ENCODE results near the gene RBMS3. TPM values are rescaled to one million over a fixed set of nuclear protein-coding genes. Genes with fewer than 3 reads are reported as not detected.

The RBMS3 gene
- total and polyA plus RNA-seq, 2 experiments from 2014 or later = 3.2 to 7.4 TPM

DNA sequence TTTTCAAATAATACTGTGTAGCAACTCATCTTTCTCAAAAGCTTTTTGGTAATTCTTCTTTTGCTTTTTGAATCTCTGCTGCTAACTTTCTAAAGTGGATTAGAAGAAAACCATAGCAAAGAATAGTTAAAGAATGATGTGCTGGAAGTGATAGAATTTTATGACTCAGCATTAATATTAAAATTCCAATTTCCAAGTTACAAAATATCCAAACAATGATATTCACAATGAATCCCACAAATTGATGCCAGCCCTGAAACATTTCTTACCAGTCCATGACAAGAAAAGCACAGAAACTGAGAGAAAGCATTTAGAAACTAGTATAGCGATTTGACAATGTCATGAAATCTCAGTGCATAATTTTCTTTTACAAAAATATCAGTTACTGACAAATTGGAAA lies 482.2 kb downstream of the RBMS3 start (continued):
- TF ChIP-seq, protein P1, sequence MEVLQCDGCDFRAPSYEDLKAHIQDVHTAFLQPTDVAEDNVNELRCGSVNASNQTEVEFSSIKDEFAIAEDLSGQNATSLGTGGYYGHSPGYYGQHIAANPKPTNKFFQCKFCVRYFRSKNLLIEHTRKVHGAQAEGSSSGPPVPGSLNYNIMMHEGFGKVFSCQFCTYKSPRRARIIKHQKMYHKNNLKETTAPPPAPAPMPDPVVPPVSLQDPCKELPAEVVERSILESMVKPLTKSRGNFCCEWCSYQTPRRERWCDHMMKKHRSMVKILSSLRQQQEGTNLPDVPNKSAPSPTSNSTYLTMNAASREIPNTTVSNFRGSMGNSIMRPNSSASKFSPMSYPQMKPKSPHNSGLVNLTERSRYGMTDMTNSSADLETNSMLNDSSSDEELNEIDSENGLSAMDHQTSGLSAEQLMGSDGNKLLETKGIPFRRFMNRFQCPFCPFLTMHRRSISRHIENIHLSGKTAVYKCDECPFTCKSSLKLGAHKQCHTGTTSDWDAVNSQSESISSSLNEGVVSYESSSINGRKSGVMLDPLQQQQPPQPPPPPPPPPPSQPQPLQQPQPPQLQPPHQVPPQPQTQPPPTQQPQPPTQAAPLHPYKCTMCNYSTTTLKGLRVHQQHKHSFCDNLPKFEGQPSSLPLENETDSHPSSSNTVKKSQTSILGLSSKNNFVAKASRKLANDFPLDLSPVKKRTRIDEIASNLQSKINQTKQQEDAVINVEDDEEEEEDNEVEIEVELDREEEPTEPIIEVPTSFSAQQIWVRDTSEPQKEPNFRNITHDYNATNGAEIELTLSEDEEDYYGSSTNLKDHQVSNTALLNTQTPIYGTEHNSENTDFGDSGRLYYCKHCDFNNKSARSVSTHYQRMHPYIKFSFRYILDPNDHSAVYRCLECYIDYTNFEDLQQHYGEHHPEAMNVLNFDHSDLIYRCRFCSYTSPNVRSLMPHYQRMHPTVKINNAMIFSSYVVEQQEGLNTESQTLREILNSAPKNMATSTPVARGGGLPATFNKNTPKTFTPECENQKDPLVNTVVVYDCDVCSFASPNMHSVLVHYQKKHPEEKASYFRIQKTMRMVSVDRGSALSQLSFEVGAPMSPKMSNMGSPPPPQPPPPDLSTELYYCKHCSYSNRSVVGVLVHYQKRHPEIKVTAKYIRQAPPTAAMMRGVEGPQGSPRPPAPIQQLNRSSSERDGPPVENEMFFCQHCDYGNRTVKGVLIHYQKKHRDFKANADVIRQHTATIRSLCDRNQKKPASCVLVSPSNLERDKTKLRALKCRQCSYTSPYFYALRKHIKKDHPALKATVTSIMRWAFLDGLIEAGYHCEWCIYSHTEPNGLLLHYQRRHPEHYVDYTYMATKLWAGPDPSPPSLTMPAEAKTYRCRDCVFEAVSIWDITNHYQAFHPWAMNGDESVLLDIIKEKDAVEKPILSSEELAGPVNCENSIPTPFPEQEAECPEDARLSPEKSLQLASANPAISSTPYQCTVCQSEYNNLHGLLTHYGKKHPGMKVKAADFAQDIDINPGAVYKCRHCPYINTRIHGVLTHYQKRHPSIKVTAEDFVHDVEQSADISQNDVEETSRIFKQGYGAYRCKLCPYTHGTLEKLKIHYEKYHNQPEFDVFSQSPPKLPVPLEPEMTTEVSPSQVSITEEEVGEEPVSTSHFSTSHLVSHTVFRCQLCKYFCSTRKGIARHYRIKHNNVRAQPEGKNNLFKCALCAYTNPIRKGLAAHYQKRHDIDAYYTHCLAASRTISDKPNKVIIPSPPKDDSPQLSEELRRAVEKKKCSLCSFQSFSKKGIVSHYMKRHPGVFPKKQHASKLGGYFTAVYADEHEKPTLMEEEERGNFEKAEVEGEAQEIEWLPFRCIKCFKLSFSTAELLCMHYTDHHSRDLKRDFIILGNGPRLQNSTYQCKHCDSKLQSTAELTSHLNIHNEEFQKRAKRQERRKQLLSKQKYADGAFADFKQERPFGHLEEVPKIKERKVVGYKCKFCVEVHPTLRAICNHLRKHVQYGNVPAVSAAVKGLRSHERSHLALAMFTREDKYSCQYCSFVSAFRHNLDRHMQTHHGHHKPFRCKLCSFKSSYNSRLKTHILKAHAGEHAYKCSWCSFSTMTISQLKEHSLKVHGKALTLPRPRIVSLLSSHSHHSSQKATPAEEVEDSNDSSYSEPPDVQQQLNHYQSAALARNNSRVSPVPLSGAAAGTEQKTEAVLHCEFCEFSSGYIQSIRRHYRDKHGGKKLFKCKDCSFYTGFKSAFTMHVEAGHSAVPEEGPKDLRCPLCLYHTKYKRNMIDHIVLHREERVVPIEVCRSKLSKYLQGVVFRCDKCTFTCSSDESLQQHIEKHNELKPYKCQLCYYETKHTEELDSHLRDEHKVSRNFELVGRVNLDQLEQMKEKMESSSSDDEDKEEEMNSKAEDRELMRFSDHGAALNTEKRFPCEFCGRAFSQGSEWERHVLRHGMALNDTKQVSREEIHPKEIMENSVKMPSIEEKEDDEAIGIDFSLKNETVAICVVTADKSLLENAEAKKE (CRISPR knock-in tag; IDR thresholded peaks at IDR 0.05) = no peak
- TF ChIP-seq ZNF114 (CRISPR knock-in tag; IDR thresholded peaks at IDR 0.05) = no peak
- TF ChIP-seq JUNB (IDR thresholded peaks at IDR 0.05; ENCODE audit: unreplicated experiment) = no peak
- no peak for TF ChIP-seq EZH2 (IDR thresholded peaks at IDR 0.05; ENCODE audit: low read depth, unreplicated experiment)
- no peak for TF ChIP-seq EZH2phosphoT487 (IDR thresholded peaks at IDR 0.05; ENCODE audit: unreplicated experiment)
- TF ChIP-seq, protein P2, sequence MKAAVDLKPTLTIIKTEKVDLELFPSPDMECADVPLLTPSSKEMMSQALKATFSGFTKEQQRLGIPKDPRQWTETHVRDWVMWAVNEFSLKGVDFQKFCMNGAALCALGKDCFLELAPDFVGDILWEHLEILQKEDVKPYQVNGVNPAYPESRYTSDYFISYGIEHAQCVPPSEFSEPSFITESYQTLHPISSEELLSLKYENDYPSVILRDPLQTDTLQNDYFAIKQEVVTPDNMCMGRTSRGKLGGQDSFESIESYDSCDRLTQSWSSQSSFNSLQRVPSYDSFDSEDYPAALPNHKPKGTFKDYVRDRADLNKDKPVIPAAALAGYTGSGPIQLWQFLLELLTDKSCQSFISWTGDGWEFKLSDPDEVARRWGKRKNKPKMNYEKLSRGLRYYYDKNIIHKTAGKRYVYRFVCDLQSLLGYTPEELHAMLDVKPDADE (IDR thresholded peaks at IDR 0.05) = no peak

DNA sequence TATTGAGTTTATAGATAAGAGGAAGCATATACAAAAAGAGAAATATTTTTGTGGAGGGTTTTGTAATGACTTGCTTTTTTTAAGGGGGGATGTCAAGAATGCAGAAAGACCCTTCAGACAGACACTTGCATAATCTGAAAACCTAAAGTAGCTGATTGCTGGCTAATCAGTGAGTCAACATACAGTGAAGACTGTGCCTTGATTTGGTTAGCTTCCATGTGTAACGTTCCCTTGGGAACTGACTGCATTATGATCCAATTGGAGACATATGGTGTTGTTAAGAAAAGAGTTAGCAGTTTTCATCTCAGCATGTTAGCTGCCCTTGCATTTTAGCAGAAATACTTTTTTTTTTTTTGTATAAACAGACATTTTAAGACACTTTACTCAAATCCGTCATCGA lies 483.2 kb downstream of the RBMS3 start:
- no peak overlapping the region for H3K27ac Mint-ChIP-seq

More for the DNA sequence above, 483.2 kb downstream of the RBMS3 start:
- Mint-ChIP-seq H3K36me3 (ENCODE audit: low read depth) (no peaks in the 10 kb centered on the region), H3K9me3 (no peaks in the 10 kb centered on the region), H3K4me1 (peaks cover 12% of the 10 kb centered on the region), H3K27me3 (ENCODE audit: insufficient read depth, low read depth, poor library complexity) (no peaks in the 10 kb centered on the region), H3K4me3 (no peak overlapping the region)
- TF ChIP-seq ZNF331 (CRISPR knock-in tag; IDR thresholded peaks at IDR 0.05; ENCODE audit: low read depth) = no peak
- ATAC-seq (no peak), DNase-seq (ENCODE audit: low spot score) (no peak)
- Histone ChIP-seq H3K27me3 (ENCODE audit: insufficient read depth) (no peaks in the 10 kb centered on the region), H4K20me1 (replicated peaks; ENCODE audit: insufficient read depth) (no peaks in the 10 kb centered on the region), H3K4me1 (ENCODE audit: insufficient read depth) (peaks cover 14% of the 10 kb centered on the region), H2AFZ (no peak overlapping the region), H3K9me2 (ENCODE audit: insufficient read depth) (0 out of 2 replicates have a peak, but pooled peaks cover 4% of the 10 kb centered on the region), H3F3A (replicated peaks; ENCODE audit: low read depth) (no peaks in the 10 kb centered on the region), H3K4me3 (no peak overlapping the region), H3K4me2 (no peak overlapping the region), H3K36me3 (ENCODE audit: insufficient read depth) (no peaks in the 10 kb centered on the region), H3K27ac (ENCODE audit: low read depth) (no peak overlapping the region), H3K79me2 (replicated peaks; ENCODE audit: insufficient read depth) (no peaks in the 10 kb centered on the region)
